Effector memory CD8-positive, alpha-beta T cell (primary cell): Measurements from ENCODE around the gene DLGAP4.

Source experiments
- ATAC-seq: fragments of 150-1000 bp; cut with Tn5 transposase; replicated peaks from 2 replicates; pipeline ENCODE4 v1.10.0; 2021; ENCODE audit warnings: mild to moderate bottlenecking, moderate library complexity
- DNase-seq, 3 experiments: peaks; one replicate each; pipeline ENCODE4 v3.0.0; 2021
- H3K27ac Mint-ChIP-seq, 2 donors: one replicate each; pipeline ENCODE4 v1.8.0; 2022; ENCODE audit warnings: mild to moderate bottlenecking in 2 of 2, mixed read lengths in 2 of 2, moderate library complexity in 2 of 2
- H3K27me3 Mint-ChIP-seq, 2 donors: one replicate each; pipeline ENCODE4 v1.8.0; 2022; ENCODE audit warnings: mixed read lengths in 2 of 2
- H3K36me3 Mint-ChIP-seq: one replicate; pipeline ENCODE4 v1.8.0; 2022; ENCODE audit warnings: mild to moderate bottlenecking, moderate library complexity, mixed read lengths; ENCODE audit not compliant: insufficient read depth
- H3K4me1 Mint-ChIP-seq, 2 donors: one replicate each; pipeline ENCODE4 v1.8.0; 2022; ENCODE audit warnings: low read depth in 2 of 2, mixed read lengths in 2 of 2
- H3K4me3 Mint-ChIP-seq, 2 donors: one replicate each; pipeline ENCODE4 v1.8.0; 2022; ENCODE audit warnings: mild to moderate bottlenecking in 2 of 2, mixed read lengths in 2 of 2, moderate library complexity in 2 of 2
- H3K9me3 Mint-ChIP-seq, 2 donors: one replicate each; pipeline ENCODE4 v1.8.0; 2022; ENCODE audit warnings: mixed read lengths in 2 of 2

The DLGAP4 gene

DNA sequence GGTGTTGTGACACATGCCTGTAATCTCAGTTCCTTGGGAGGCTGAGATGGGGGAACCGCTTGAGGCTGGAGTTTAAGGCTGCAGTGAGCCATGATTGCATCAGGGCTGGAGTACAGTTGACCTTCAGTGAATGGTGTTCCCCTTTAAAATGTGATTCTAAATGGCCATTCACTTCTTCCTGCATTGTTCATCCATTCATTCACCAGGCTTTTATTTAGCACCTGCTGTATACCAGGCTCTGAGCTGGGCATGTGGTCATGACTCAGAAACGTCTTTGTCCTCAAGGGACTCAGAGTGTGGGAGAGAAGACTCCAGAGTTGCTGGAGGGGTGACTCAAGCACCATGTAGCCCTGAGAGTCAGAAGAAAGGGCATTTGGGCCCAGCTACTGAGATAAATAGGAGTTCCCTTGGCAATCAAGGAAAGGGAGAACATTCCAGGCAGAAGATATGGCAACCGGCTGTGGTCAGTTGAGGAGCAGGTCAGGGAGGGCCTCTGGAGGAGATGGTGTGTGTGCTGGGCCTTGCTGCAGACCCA is 101.1 kb downstream of the DLGAP4 start:
- Mint-ChIP-seq H3K4me3 (no peak overlapping the region), H3K9me3 (no peaks in the 10 kb centered on the region), H3K27ac (no peak overlapping the region), H3K4me1 (peaks cover 0 to 5% of the 10 kb centered on the region in 2 donors), H3K27me3 (peaks cover 52 to 68% of the 10 kb centered on the region in 2 donors), H3K36me3 (no peaks in the 10 kb centered on the region)
- DNase-seq (no peak), ATAC-seq (no peak)

DNA sequence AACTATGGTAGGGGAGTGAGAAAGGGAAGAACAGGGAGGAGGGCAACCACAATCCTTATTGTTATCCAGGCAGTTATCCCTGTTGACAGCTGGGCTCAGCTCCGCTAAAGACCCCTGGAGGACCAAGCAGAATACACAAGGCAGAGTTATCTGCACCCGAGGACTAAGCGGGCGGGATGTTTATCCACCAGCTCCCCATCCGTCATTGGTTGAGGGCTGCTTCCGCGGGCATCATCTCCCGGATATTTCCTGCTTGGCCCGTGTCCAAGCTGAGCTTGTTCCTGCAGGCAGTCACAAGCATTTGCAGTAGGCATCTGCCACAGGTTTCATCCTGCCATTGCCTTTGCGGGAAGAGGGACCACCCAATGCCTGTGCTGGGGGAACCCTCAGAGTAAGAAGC is 102.1 kb downstream of the DLGAP4 start:
- Mint-ChIP-seq H3K4me1 (peaks cover 0 to 5% of the 10 kb centered on the region in 2 donors), H3K4me3 (no peak overlapping the region), H3K36me3 (no peaks in the 10 kb centered on the region), H3K27ac (no peak overlapping the region), H3K27me3 (peaks cover 45 to 62% of the 10 kb centered on the region in 2 donors), H3K9me3 (no peaks in the 10 kb centered on the region)
- no peak for DNase-seq
- ATAC-seq, result no peak

DNA sequence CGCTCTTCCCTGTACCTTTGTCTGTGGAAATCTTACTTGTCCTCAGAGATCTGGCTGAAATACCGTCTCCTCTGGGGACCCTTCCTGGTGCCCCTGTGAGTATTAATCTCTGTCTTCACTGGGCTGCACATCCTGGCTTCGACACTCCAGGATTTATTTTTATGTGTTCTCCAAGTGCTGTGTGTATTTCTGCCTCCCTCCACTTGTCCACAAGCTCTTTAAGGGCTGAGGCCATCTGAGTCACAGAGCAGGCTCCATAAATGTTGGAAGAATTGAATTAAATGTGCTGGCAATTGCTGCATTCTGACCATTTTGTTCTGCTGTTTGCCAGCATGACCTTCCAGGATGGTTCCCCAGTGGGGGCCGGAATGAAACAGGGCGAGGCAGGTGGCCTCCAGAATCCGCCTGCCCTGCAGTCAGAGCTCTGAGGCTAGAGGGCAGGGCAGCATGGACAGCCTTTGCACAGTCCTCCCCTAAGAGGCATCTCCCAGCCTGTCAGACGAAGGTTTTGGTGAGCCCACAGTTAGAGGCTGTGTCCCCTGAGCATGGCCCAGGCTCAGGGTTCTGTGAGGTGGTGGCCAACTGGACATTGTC is 105.8 kb downstream of the DLGAP4 start:
- ATAC-seq, result no peak
- Mint-ChIP-seq H3K4me1 (peaks cover 0 to 5% of the 10 kb centered on the region in 2 donors), H3K27me3 (peaks cover 31 to 66% of the 10 kb centered on the region in 2 donors), H3K9me3 (no peaks in the 10 kb centered on the region), H3K4me3 (no peak overlapping the region), H3K36me3 (no peaks in the 10 kb centered on the region), H3K27ac (no peak overlapping the region)
- no peak for DNase-seq

GRCh38 chr20:36415475-36416002 is 109.4 kb downstream of the DLGAP4 start:
- DNase-seq (no peak), ATAC-seq (no peak)
- Mint-ChIP-seq H3K4me1 (no peaks in the 10 kb centered on the region), H3K27me3 (peaks cover 34 to 69% of the 10 kb centered on the region in 2 donors), H3K27ac (no peak overlapping the region), H3K4me3 (no peak overlapping the region), H3K9me3 (no peaks in the 10 kb centered on the region), H3K36me3 (no peaks in the 10 kb centered on the region)

GRCh38 chr20:36418711-36419110 is 112.6 kb downstream of the DLGAP4 start:
- Mint-ChIP-seq H3K36me3 (no peaks in the 10 kb centered on the region), H3K4me3 (no peak overlapping the region), H3K4me1 (no peaks in the 10 kb centered on the region), H3K9me3 (no peaks in the 10 kb centered on the region), H3K27me3 (peaks cover 38 to 69% of the 10 kb centered on the region in 2 donors), H3K27ac (no peak overlapping the region)
- ATAC-seq (no peak), DNase-seq (no peak)

DNA sequence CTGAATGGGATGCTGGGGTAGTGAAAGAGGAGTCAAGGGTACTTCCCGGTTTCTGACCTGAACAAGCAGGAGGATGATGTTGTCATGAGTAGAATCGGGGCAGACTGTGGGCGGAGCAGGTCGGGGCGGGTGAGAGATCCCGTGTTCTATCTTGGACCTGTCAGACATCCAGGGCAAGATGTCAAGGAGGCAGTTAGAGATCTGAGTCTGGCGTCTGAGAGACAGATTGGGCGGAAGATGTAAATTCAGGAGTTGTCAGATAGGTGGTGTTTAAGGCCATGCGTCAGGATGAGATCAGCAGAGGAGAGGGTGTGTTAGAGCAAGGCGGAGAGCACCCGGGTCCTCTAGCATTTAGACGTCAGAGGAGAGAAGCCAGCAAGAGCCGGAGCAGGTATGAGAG is 115.5 kb downstream of the DLGAP4 start:
- Mint-ChIP-seq H3K9me3 (no peaks in the 10 kb centered on the region), H3K36me3 (no peaks in the 10 kb centered on the region), H3K27me3 (peaks cover 35 to 52% of the 10 kb centered on the region in 2 donors), H3K4me1 (no peaks in the 10 kb centered on the region), H3K27ac (no peak overlapping the region), H3K4me3 (no peak overlapping the region)
- no peak for DNase-seq
- ATAC-seq, result no peak

GRCh38 chr20:36424314-36424713 is 118.2 kb downstream of the DLGAP4 start:
- Mint-ChIP-seq H3K27me3 (peaks cover 24 to 49% of the 10 kb centered on the region in 2 donors), H3K27ac (no peak overlapping the region), H3K9me3 (no peaks in the 10 kb centered on the region), H3K4me1 (peaks cover 0 to 2% of the 10 kb centered on the region in 2 donors), H3K4me3 (no peak overlapping the region), H3K36me3 (peaks cover 3% of the 10 kb centered on the region)
- DNase-seq (no peak), ATAC-seq (no peak)

DNA sequence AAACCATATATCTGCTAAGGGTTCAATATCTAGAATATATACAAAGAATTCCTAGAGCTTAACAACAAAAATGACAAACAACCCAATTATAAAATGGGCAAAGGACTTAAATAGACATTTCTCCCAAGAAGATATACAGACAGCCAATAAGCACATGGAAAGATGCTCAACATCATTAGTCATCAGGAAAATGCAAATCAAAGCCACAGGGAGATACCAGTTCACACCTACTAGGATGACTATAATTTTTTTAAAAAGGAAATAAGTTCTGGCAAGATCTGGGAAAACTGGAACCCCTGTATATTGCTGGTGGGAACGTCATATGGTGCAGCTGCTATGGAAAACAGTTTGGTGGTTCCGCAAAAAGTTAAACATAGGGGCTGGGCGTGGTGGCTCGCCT is 119.0 kb downstream of the DLGAP4 start:
- H3K27ac Mint-ChIP-seq, result no peak overlapping the region
- peaks cover 3% of the 10 kb centered on the region for H3K36me3 Mint-ChIP-seq
- H3K4me3 Mint-ChIP-seq, result no peak overlapping the region
- DNase-seq (no peak), ATAC-seq (no peak)
- peaks cover 15 to 41% of the 10 kb centered on the region in 2 donors for H3K27me3 Mint-ChIP-seq
- no peaks in the 10 kb centered on the region for H3K9me3 Mint-ChIP-seq
- peaks cover 0 to 2% of the 10 kb centered on the region in 2 donors for H3K4me1 Mint-ChIP-seq

GRCh38 chr20:36431604-36432003 is 125.5 kb downstream of the DLGAP4 start:
- peaks cover 0 to 11% of the 10 kb centered on the region in 2 donors for H3K27me3 Mint-ChIP-seq
- DNase-seq, result no peak
- no peak for ATAC-seq
- H3K4me1 Mint-ChIP-seq, result peaks cover 0 to 5% of the 10 kb centered on the region in 2 donors
- no peaks in the 10 kb centered on the region for H3K9me3 Mint-ChIP-seq
- H3K27ac Mint-ChIP-seq, result no peak overlapping the region
- H3K4me3 Mint-ChIP-seq, result no peak overlapping the region
- H3K36me3 Mint-ChIP-seq, result peaks cover 3% of the 10 kb centered on the region

- Mint-ChIP-seq H3K27ac (no peak overlapping the region), H3K36me3 (peaks cover 2% of the 10 kb centered on the region), H3K9me3 (no peaks in the 10 kb centered on the region), H3K27me3 (peaks cover 0 to 11% of the 10 kb centered on the region in 2 donors), H3K4me3 (no peak overlapping the region), H3K4me1 (peaks cover 4% of the 10 kb centered on the region in 2 donors)
- DNase-seq (no peak), ATAC-seq (no peak)
Observed at GRCh38 chr20:36432096-36432495, 126.0 kb downstream of the DLGAP4 start.

GRCh38 chr20:36434383-36434782 is 128.2 kb downstream of the DLGAP4 start:
- Mint-ChIP-seq H3K27me3 (peaks cover 0 to 10% of the 10 kb centered on the region in 2 donors), H3K4me3 (peak overlapping the region in 1 of 2 donors; percentile 1), H3K9me3 (no peaks in the 10 kb centered on the region), H3K36me3 (no peaks in the 10 kb centered on the region), H3K4me1 (peaks cover 3 to 4% of the 10 kb centered on the region in 2 donors), H3K27ac (peak overlapping the region in 1 of 2 donors; percentile 52)
- ATAC-seq, result no peak
- DNase-seq, result no peak

- peak overlapping the region in 1 of 2 donors; percentile 58 for H3K4me3 Mint-ChIP-seq
- ATAC-seq, result no peak
Observed at GRCh38 chr20:36435124-36435523, 129.0 kb downstream of the DLGAP4 start.

DNA sequence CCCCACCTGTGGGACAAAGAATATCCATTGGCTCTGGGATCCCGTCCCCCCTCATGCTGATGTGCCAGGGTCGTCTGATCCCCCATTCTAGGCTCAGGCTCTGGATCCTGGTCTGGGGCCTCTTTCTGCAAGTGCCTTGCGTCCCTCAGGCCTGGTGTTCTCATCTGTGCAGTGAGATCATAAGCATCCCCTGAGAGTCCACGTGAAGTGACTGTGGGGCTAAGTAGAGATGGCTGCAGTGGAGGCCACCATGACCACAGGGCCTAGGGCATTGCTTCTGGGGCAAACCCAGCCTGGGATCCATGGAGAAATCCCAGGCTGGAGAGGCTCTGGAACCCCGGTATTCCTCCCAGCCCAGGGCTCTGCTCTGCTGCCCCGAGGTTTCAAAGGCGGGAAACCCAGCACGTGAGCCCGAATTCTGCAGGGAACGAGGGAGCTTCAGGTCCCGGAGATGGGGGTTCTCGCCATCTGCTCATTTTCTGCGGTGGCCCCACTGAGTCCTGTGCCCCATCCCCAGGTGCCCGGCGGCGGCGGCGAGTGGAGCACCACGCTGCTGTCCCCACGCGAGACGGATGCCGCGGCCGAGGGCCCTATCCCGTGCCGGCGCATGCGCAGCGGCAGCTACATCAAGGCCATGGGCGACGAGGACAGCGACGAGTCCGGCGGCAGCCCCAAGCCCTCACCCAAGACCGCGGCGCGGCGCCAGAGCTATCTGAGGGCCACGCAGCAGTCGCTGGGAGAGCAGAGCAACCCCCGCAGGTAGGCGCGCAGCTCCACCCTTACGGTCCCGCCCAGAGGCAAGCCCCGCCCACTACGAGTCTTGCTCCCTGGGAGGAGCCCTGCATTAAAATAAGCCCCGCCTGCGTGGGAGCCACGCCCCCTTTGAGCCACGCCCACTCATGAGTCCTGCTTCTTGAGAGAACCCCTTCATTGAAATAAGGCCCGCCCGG is 129.7 kb downstream of the DLGAP4 start:
- peak; percentile 81 to 87 (median 86) for DNase-seq
- H3K4me1 Mint-ChIP-seq, result peaks cover 3 to 4% of the 10 kb centered on the region in 2 donors

More at GRCh38 chr20:36435124-36435523, 129.0 kb downstream of the DLGAP4 start:
- DNase-seq, result no peak
- H3K36me3 Mint-ChIP-seq, result no peaks in the 10 kb centered on the region
- H3K4me1 Mint-ChIP-seq, result peaks cover 3 to 4% of the 10 kb centered on the region in 2 donors
- no peaks in the 10 kb centered on the region for H3K9me3 Mint-ChIP-seq
- no peak overlapping the region for H3K27ac Mint-ChIP-seq
- peaks cover 0 to 10% of the 10 kb centered on the region in 2 donors for H3K27me3 Mint-ChIP-seq

More for the DNA sequence above, 129.7 kb downstream of the DLGAP4 start:
- Mint-ChIP-seq H3K27ac (peak overlapping the region; percentile 65), H3K27me3 (peaks cover under 1 to 14% of the 10 kb centered on the region in 2 donors), H3K9me3 (no peaks in the 10 kb centered on the region), H3K4me3 (peak overlapping the region; percentile 55 to 58), H3K36me3 (no peaks in the 10 kb centered on the region)
- ATAC-seq, result peak; percentile 92
